ENCODE measurements around the gene IL1RAPL1.

IL1RAPL1 gene

GRCh38 chrX:29941287-29941686, 1354.0 kb downstream of the IL1RAPL1 start:
- no peak for DNase-seq

GRCh38 chrX:29947225-29947624, 1360.0 kb downstream of the IL1RAPL1 start:
- DNase-seq: peak; percentile 66

- DNase-seq: peak; percentile 41
Observed at GRCh38 chrX:29948653-29949052, 1361.4 kb downstream of the IL1RAPL1 start.

- peak; percentile 62 for DNase-seq
Observed at GRCh38 chrX:29952016-29952415, 1364.8 kb downstream of the IL1RAPL1 start.

GRCh38 chrX:29962061-29962460, 1374.8 kb downstream of the IL1RAPL1 start:
- DNase-seq: no peak

GRCh38 chrX:29965634-29966033, 1378.4 kb downstream of the IL1RAPL1 start:
- DNase-seq: no peak

- no peak for DNase-seq
Observed at GRCh38 chrX:29992083-29992482, 1404.8 kb downstream of the IL1RAPL1 start.

- no peak for DNase-seq
Observed at GRCh38 chrX:30005813-30006212, 1418.6 kb downstream of the IL1RAPL1 start.

Measured in HCEC 1CT (cell line).